NCI-H128 (cell line): Measurements from ENCODE around the gene RASGRP3.
"Not testable (repeated sequence)": the region's sequence is repeated elsewhere in the genome, so short reads cannot be mapped to it uniquely, and the experiment has no call there.

Source experiments
- DNase-seq: peaks from one replicate; lab custom pipeline; 2025; ENCODE audit not compliant: unreplicated experiment; lab: John Stamatoyannopoulos, UW

Gene RASGRP3

DNA sequence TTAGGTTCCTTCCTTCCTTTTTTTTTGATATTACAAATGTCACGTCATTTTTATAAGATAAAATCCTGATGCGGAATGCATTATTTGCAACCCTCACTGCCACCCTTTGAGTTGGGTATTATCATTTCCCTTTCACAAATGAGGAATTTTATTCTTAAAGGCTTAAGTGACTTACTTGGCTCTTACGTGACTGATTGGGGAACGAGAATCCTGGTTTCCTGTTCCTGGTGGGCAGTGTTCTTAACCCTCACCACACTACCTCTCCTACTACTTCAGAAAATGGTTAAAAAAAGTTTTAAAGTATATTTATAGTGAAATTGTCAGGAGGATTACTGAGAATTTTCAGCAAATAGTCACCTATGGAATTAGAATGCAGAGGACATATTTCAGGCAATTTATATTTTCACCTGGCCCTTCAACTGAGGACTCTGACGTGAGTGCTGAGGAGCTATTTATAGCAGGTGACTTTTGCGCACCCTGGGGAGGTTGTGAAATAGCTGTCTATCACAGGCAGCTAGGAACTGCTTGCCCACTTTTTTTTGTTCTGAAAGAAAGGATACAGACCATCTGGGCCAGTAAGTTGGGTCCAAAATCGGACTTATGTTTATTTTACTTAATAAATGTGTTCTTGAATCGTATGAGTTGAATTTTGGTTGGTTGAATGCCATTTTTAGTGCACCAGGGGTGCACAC lies 18.7 kb upstream of the RASGRP3 start:
- DNase-seq: no peak

DNA sequence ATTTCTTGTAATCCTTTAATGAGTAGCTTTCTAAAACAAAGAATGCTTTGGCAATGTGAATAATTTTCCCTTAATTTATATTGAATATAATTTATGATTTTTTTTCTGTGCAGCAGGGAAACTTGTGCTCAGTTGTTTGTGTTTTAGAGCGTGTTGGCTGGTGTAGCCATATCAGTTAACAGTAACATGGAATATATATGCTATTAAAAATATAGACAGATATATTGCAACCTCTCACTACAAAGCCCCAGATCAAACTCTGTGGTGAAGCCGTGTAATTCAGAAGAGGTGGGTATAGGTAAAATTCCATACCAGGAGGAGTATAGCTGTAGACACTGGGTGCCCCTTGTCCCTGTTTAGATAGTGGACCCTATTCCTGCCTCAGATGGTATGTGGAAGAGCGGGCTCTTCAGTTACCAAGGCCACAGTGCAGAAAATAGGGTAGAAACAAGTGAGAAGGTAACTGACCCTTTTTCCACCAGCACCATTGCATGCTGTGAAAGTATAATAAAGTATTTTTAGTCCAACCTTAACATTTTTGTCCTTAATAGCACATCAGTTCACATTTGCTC lies 18.1 kb upstream of the RASGRP3 start:
- no peak for DNase-seq

DNA sequence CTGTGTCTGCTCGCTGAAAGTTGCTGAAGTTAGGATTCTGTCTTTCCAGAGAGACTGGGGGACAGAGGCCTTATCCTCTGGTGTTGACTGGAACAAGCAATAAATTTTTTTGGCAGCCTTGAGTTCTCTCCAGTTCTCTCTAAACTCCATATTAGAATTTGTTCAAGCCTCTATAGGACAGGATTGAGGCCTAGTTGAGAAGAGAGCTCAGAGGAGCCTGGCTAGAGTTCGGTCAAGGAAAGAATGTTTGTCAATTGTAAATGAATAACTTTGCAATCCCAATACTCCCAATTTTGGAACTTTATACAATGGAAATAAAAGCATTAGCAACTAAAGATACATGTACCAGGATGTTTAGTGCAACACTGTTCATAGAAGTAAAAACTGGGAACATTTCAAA lies 16.7 kb upstream of the RASGRP3 start:
- no peak for DNase-seq

DNA sequence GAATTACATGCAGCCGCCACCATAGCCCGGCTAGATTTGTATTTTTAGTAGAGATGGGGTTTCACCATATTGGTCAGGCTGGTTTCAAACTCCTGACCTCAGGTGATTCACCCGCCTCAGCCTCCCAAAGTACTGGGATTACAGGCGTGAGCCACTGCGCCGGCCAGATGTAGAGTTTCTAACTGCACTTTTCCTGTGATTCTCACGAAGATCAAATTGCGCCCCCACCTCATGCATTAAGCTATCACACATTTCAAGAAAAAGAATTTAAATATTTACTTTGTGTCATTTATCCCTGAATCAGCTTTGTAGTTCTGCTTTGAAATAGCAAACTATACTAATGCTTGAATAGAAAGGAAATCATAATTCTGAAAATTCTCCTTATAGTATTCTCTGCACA lies 13.9 kb upstream of the RASGRP3 start:
- DNase-seq: not testable (repeated sequence)

DNA sequence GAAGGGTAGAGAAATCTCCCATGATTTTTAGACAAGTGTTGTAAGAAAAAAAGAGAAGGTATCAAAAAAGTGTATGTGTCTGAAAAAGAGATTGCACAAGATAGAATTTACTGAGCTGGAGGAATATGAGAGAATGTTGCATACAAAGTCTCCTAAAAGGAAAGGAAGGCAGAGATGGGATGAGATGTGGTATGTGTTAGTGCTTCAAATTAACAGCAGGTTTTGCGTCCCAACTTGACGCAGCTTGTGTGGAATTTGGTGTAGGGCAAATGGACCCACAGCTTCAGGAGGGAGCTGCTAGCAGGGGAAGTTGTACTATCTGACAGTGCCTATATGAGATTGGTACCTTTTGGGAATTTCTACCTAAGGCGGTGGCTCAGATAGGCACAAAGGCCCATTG lies 9.0 kb upstream of the RASGRP3 start:
- DNase-seq: no peak

GRCh38 chr2:33469238-33469637 lies 7.2 kb upstream of the RASGRP3 start:
- no peak for DNase-seq

GRCh38 chr2:33475224-33476130 lies 972 bp upstream of the RASGRP3 start:
- peak; percentile 37 for DNase-seq

- no peak for DNase-seq
Measured at GRCh38 chr2:33476793-33477190, 343 bp downstream of the RASGRP3 start.

DNA sequence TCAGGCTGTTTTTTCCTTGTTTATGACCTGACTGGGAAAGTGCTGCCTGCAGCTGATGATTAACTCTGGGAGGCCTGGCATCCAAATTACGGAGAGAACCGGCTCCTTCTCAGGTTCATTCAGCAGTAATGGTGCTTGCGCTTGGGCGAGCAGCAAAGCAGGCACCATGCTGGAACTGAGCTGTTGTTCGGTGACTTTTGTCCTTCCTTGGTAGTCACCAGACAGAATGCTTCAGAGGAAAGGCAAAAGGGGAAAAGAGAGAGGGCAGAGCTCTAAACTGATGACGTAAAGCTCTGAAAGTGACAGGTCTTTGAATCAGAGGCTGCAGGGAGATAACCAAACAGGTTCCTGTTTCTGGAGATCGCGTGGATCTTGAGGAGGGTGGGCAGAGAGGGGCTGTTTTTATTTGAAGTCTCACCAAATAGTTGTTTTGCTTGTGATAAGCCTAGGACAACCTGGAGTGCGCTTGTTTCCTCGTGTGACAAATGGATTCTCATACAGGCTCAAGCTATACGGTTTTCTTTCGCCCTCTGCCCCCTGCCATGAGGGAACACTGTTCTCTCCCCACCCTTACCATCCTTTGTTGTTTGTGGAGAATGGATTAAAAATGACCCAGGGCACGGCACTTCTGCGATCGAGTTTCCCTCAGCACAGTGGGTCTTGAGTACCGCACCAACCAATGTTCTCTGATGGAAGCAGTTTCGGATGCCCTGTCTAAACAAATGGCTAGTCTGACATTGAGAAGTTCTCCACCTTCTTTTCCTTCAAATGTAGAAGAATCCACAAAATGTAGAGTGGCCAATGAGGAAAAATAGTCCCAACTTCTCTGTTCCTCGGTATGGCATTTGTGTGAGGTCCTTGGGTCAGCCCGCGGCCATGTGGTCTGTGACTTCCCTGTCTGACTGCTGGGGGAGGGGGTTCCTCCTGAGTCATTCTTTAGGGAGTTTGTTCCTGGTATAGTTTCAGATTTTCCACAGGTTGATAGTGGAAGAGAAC lies 1.3 kb downstream of the RASGRP3 start:
- DNase-seq: no peak

DNA sequence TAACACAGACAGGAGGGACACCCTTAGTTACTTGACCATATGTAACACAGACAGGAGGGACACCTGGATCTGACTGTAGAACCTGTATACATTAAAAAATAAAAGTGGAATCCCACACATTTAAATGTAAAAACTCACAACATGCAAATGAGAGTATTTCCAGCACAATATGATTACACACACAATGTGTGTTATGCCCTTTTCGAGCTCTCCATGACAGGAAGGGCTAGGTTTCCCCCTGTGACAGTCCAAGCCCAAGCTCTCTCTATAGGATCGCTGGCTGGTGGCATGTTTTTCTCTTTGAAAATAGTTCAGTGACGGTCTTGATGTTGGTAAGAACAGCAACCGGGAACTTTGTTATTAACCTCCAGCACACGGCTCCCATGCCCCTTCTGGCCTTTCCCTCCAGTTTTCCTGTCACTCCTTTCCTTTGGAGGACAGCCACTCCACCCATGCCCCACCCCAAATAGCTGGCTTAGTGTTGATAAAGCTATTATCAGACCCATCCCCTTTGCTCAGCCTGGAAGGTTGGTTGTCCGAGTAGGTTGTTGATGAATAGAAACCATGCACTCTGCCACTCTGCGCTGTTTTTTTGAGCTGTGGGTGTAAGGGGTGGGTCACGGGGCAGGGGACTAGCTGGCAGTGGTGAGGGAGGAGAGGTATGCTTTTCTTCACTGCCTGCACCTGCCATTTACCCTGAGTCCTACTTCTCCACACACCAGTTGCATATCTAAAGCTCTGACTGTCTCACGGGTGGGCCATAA lies 2.7 kb downstream of the RASGRP3 start:
- no peak for DNase-seq

GRCh38 chr2:33482518-33482917 lies 6.1 kb downstream of the RASGRP3 start:
- no peak for DNase-seq

DNA sequence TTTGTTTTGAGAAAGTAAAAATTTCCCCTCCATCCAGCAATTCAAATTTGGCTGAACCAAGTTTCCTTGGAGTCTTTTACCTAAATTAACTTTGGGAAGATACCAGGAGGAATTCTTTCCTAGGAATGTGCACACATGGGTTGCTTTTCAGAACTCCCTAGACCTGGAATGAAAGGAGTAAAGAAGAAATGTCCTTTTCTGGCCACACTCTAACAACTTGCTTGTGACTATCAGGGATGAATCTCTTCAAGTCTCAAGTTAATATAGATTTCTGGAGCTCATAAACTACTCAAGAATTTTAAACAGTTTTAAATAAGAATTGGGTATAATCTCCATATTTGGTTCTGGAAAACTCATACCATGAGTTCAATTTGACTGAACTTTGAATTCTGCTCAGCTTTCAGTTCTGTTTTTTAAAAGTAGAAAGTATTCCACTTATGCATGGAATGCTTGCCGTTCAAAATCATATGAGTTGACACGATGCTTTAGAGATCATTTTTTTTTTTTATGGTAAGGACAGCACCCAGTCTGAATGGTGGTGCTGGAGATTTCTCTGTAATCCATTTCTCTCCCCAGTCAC lies 7.7 kb downstream of the RASGRP3 start:
- DNase-seq: no peak

DNA sequence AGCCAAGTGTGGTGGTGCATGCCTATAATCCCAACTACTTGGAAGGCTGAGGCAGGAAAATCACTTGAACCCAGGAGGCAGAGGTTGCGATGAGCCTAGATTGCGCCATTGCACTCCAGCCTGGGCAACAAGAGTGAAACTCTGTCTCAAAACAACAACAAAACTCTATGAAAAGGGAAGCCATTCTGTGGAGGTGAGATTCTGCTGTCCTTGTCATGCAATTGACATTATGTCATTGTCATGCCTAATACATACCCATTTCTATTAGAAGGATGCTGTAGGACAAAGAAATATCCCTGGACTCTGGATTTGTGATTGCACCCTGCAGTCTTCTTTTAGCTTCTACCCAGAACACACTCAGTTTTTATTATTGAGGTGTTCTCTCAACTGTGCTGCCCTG lies 8.6 kb downstream of the RASGRP3 start:
- no peak for DNase-seq

GRCh38 chr2:33486544-33486943 lies 10.1 kb downstream of the RASGRP3 start:
- DNase-seq: no peak

DNA sequence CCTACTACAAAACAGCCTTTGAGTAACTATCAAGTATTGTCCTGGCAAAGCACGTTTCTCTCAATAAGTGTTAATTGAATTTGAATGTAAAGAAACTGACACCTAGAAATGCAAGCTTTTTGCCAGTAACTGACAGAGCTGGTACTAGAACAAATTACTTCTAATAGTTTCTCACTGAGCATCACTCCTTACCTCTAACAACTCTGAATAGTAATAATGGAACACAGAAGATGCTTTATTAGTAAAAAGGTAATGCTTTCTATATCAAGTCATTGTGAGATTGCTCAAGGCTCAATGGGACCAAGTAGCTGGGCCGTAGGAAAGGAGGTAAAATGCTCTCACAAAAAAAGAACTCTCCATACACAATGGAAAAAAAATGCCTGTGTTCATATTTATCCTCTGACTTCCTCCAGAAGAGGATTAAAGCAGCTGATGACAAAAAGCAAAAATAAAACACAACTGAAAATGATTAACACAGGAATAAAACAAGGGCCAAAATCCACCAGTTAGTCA lies 11.8 kb downstream of the RASGRP3 start:
- DNase-seq: no peak

GRCh38 chr2:33488715-33489540 lies 12.5 kb downstream of the RASGRP3 start:
- no peak for DNase-seq

- DNase-seq: no peak
Measured at GRCh38 chr2:33489835-33490431, 13.5 kb downstream of the RASGRP3 start.

DNA sequence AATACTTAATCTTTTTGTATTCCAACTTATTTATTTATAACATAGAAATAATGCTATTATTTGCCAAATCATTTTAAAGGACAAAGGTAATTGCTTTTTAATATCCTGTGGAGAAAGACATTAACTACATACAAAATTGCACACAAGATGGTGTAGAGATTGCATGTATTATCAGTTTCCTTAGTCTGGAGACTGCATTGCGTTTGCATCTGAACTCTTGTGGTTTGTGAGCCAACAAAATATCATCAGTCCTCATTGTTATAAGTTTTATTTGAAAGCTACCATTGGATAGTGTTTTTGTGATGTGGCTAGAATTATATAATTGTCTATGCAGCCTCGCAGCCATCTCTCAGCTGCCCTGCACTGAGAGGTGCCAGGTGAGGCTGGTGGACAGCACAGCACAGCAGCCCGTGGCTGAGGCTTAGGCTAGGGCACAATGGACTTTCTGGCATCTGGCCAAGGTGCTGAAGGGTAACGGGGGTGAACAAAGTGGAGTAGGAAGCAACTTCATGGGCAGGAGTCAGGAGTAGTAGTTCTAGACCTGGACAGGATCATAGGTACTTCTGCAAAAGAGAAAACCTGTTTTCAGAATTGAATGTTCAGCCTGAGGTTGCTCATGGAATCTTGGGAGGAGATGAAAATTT lies 15.1 kb downstream of the RASGRP3 start:
- no peak for DNase-seq
